HT-29 (cell line): ENCODE measurements around the gene SYT11. TPM values are rescaled to one million over a fixed set of nuclear protein-coding genes. Genes with fewer than 3 reads are reported as not detected.
"Not testable (repeated sequence)": the region's sequence is repeated elsewhere in the genome, so short reads cannot be mapped to it uniquely, and the experiment has no call there.

ENCODE experiments used
- DNase-seq: peaks from one replicate; pipeline ENCODE4 v3.0.0-alpha.2; 2015; ENCODE audit warnings: low spot score
- total RNA-seq: library from RNA; depleted of rRNA; stranded (reverse); fragments of >200 nt; shearing (Covaris generic); gene quantifications from 2 replicates; pipeline ENCODE4 v1.2.3, GENCODE V29; 2014

The SYT11 gene
- total RNA-seq, 1 experiment from 2014 or later, result not detected

DNA sequence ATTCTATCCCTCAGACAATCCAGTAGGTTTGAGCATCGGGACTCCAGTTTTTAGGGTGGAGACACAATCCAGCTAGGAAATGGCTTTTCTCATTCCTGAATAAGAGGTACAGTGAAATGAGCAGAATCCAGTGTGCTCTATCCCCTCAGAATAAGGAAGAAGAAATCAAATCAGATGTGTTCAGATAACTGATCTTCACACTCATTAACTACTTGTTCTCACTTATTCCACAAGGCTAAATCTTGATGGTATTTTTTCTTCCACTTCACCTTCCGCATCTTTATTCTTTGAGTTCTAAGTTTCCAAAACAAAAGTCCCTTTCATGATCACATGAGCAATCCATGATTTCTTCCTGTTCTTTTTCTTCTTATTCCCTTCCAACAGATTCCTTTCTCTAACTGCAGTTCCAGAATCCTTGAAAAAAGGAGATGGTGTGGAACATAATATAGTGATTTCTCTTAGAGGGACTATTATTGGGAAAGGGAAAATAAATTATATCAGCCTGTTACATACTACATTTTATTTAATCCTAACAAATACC lies 1.7 kb downstream of the SYT11 start:
- DNase-seq, result no peak

DNA sequence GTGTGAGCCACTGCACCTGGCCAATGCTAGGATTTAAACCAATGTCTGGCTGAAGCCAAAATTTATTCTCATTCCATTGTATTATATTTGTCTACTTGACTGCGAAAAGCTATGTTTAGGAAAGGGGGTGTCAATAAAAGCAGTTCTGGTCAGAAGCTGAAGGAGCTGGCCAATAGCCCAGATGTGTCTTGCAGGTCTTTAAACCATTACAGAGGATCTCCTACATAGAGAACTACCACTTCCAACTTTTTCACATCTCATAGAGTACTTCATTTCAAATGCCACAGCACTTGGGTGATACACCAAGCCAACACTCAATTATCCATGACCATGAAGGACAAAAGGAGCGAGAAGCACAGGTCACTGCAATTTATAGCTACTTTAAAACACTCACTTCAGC lies 2.5 kb downstream of the SYT11 start:
- DNase-seq, result no peak

DNA sequence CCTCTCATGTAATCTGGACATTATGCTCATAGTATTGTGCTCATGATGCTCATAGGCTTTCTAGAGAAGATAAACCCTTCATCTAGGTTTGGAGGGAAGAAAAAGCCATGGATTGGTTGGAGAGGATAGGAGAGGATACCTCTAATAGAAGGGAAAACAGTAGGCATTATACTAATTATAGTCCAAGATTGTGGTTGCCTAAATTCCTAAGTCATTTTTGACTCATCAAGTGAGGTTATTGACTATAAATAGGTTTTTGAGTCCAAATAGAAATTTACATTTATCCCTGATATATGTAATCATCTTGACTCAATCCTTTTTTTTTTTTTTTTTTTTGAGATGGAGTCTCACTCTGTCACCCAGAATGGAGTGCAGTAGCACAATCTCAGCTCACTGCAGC lies 5.0 kb downstream of the SYT11 start:
- no peak for DNase-seq

DNA sequence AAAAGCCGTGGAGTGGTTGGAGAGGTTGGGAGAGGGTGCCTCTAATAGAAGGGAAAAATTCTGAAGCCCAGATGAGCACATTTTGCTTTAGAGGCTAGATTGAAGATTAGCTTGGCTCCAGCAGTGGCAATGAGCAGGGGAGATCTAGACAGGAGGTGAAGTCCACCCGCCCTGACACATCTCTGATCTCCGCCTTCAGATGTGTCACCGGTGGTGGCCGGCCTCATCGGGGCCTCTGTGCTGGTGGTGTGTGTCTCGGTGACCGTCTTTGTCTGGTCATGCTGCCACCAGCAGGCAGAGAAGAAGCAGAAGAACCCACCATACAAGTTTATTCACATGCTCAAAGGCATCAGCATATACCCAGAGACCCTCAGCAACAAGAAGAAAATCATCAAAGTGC lies 8.4 kb downstream of the SYT11 start:
- no peak for DNase-seq

DNA sequence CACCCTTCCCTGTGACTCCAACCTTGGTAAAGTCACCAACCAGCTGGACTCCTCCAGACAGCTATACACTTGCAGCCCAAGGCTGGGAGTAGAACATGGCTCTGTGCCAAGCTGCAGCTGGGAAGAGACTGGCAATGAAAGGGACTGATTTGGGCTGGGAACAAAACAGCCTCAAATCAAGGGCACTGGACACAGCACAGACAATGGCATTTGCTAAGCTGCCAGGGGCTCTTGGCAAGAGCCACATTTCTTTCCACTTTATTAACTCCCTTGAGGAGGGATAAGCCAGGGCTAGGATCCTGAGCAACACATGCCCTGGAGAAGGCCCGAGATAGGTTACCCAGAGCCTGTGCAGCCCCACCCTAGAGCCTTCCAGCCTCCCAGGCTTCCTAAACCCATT lies 12.0 kb downstream of the SYT11 start:
- no peak for DNase-seq

DNA sequence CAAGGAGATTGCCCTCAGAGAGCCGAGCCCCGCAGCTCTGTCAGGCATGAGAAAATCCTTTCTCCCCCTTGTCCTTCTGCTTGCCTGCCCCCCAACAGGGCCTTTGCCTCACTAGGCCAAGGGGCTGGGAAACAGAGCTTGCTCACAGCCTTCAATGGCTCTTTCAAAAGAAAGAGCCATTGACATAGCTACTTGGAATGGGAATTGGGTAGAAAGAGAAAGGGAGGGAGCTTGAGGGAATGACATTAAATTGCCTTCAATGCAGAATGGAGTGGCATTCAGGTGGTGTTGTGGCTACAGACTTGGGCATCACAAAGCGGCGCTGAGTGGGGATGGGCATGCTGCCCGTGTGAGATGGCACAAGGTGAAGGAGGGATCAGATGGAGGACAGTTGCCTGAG lies 13.2 kb downstream of the SYT11 start:
- DNase-seq, result no peak

DNA sequence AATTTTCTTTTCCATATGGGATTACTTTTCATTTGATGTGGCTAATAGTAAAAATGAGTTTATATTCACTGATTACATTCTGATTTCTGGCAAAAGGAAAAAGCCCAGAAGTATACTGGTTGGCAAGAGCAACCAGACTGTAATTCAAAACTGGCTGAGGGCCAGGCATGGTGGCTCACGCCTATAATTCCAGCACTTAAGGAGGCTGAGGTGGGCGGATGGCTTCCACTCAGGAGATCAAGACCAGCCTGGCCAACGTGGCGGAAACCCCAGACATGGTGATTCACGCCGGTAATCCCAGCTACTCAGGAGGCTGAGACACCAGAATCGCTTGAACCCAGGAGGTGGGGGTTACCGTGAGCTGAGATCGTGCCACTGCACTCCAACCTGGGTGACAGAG lies 14.5 kb downstream of the SYT11 start:
- DNase-seq, result peak; percentile 22

DNA sequence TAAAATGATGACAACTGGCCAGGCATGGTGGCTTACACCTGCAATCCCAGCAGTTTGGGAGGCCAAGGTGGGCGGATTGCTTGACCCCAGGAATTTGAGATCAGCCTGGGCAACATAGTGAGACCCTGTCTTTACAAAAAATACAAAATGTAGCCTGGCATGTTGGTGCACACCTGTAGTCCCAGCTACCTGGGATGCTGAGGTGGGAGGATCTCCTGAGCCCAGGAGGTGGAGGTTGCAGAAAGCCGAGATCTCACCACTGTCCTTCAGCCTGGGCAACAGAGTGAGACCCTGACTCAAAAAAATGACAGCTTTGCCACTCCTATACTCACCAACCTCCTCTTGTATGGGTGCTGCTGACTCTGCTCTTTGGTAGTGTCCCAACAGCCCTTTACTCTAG lies 18.6 kb downstream of the SYT11 start:
- no peak for DNase-seq

DNA sequence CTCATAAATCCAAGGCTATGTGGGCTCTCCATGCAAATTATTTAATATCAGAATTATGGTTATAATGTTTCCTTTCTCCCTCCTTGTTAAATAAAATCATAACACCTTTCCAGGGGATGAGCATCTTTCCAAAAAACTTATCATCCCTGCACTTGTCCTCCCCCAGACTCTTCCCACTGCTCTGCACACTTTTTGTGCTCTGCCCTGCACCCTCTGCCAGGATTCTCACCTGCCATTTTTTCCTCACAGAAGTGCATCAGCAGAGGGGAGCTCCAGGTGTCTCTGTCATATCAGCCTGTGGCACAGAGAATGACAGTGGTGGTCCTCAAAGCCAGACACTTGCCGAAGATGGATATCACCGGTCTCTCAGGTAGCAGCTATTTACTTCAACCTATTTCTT lies 20.9 kb downstream of the SYT11 start:
- no peak for DNase-seq

DNA sequence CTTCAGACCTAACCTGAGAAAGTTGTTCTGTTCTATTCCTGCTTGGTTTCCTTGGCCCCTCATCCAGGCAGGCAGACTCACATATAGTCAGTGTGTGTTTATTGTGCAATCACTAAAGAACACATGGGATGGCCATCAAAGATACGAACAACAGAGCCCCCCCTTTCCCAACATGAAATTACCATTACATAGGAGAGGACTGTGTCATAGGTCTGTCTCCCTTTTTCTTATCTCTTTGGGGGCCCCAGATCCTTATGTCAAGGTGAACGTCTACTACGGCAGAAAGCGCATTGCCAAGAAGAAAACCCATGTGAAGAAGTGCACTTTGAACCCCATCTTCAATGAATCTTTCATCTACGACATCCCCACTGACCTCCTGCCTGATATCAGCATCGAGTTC lies 21.6 kb downstream of the SYT11 start:
- no peak for DNase-seq

DNA sequence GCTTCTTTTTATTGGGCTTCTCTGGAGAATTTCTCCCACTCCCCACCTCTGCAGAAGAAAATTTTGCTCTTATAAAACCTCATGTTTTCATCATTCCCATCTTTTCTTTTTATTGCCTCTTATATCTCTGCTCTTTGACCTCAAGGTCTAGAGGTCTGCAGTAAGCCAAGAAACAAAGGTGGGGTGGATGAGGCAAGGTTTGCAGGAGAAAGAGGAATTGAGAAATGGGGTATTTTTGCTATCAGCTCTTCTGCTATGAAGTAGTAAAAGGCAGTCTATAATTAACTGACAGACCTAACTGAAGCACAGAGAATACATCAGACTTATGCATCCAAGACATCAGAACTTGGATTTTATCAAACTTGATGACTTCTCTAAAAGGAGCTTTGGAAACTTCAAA lies 22.9 kb downstream of the SYT11 start:
- DNase-seq, result no peak

DNA sequence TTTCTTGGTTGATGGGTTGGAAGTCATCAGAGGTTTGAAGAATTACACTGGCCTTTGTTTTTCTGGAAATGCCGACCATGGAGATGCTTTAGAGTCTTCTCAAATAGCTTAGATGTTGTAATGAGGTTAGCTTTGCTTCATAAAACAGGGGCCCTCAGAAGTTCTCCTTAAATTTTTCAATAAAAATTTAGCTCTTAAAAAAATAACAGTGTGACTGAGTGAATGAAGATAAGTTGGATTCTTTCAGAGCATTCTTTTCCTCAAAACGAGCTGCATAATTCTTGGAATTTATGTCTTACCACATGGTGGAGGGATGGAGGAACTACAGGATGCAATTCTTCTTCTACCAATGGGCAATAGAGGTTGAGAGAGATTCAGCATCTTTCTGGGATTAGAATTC lies 23.4 kb downstream of the SYT11 start:
- DNase-seq, result no peak

DNA sequence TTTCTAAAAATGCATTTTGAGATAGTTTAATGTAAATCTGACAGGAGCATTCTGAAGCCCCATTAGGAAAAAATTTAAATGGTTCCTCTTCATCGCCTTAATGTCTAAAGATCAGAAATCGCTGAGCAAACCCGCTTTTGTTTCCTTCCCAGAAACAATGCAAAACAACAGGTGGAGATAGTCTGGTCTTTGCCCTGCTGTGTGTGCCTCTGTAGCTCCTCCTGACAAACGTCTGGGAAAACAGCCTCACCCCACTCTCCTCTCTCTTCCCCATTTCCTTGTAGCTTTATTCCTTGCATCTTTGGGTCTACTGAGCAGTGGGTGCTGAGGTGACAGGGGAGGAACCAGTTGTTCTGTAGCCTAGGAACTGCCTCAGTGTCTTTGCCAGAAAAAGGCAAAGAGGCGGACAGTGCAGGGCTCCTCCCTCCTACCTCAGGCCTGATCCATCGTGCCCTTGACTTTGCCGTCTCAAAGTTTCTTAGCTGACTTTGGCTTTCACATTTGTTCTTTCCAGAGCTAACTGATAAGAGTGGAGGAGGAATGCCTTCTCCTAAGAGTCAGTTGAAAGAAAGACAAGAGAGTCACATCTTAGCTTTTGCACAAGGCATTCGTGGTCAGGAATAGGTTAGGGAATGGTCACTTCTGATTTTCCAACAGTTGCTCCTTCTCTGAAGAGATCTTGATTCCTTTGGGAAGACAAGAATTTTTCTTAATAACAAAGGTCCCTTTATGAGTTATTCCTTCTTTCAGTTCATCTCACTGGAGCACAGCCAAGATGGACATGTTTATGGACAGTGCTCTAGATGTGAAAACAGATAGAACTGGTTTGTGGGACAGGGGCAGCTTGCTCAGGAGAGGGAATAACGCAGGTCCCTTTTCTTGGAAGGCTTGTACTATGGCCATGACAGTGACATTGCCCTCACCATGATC lies 24.9 kb downstream of the SYT11 start:
- no peak for DNase-seq

DNA sequence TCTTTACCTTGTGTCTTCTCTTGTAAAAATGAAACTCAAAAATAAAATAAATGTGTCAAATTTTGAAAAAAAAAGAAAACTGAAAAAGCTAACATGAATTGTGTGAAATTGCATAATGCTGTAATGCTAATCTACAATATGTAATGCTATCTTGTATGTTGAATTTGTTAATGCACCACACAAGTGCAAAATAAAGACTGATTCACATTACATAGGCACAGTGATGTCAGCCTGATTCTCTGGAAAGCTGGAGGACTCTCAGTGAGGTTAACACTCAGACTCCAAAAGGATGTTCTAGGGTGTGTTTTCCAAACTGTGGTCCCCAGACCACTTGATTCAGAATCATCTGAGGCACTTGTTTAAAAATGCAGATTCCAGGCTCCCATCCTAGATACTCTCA lies 25.6 kb downstream of the SYT11 start:
- no peak for DNase-seq

DNA sequence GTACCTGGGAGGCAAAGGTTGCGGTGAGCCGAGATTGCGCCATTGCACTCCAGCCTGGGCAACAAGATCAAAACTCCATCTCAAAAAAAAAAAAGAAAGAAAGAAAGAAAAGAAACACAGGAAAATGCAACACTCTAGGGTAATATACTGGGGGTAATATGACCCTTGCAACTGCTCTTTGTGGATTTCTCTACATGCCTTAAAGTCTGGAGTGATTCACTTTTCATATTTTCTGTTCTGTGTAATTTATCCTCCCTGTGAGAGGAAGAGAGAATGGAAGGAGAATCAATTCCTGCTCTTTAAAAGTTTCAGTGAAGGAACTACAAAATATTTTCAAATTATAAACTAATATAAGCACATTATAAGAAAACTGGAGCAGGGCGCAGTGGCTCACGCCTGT lies 29.1 kb downstream of the SYT11 start:
- no peak for DNase-seq

DNA sequence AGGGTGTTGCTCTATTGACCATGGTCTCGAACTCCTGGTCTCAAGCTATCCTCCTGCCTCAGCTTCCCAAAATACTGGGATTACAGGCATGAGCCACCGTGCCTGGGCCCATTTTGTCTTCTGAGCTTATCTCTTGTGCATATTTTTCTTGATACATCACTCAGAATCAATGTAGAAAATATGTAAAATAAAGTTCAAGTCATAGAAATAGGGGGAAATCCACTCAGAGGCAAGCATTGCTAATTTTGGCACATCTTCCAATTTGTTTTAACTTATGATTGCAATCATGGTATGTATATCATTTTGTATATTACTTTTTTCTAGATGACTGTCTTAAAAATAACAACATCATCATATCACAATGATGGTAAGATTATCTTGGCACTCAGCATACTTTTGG lies 30.2 kb downstream of the SYT11 start:
- DNase-seq, result no peak

DNA sequence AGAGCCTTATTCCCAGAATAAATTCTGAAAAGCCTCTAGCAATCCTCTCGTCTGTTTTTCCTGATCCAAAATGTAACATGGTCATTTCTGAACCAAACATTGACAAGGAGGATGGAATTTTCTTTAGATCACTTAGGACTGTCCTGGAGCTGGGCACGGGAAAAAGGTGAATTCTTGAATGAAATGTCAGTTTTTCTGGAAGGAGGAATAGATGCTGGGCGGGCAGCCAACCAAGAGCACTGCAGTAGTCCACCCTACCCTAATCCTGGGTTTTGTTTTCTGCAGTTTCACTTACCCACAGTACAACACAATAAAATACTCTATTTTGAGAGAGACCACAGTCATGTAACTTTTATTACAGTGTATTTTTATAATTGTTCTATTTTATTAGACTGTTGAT lies 30.9 kb downstream of the SYT11 start:
- DNase-seq, result no peak

DNA sequence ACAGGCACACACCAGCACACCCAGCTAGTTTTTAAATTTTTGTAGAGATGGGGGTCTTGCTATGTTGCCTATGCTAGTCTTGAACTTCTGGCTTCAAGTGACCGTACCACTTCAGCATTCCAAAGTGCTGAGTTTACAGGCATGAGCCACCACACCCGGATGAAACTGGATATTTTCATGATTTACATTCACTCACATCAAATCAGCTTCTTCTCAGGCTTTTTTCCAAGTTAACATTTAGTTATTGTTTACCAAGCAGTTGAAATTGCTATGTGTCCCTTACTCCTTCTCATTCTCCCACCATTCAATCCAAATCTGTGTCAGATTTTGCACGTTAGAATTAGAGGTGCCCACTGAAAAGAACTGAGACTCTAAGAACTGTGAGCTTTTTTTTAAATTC lies 33.4 kb downstream of the SYT11 start:
- no peak for DNase-seq

DNA sequence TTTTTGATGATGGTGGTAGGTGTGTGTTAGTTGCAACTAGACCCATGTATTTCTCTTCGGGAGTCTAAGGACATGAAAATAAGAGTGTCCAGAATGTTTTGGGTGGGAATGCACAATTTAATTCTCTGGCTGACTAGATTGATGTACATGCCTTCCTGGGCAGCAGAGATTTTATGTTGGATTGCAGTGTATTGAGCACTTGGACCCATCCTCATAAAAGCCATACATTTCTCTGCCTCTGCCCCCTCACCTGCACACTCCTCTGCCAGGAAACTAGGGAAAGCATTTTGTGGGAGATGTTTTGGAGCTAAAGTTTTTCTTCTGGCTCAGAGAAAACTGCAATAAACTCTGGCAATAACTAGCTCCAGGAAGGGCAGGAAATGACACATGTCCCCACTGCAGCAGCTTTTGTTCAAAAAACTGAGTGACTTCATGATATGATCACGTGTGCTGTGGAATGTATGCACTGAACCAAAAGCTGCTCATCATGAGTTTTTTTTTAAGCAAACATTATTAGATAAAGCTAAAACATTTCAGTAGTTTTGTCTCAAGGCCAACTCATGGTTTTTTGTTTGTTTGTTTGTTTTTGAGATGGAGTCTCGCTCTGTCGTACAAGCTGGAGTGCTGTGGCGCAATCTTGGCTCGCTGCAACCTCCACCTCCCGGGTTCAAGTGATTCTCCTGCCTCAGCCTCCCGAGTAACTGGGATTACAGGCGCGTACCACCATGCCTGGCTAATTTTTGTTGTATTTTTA lies 34.2 kb downstream of the SYT11 start:
- DNase-seq, result no peak

DNA sequence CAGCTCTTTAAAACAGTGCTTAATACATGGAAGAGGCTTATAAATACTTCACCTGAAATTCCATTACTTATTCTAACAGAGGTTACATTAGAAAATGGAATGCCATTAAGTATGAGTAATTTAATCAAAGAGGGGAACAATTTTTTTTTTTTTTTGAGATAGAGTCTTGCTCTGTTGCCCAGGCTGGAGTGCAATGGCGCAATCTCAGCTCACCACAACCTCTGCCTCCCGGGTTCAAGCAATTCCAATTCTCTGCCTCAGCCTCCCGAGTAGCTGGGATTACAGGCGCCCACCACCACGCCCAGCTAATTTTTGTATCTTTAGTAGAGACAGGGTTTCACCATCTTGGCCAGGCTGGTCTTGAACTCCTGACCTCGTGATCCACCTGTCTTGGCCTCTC lies 36.2 kb downstream of the SYT11 start:
- DNase-seq, result not testable (repeated sequence)

DNA sequence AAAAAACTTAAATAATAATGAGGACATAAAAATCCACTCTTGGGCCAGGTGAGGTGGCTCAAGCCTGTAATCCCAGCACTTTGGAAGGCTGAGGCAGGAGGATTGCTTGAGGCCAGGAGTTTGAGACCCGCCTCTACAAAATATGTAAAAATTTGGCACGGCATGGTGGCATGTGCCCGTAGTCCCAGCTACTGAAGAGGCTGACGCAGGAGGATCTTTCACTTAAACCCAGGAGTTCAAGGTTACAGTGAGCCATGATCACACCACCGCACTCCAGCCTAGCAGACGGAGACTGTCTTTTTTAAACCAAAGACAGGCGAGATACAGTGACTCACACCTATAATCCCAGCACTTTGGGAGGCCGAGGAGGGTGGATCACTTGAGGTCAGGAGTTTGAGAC lies 37.1 kb downstream of the SYT11 start:
- not testable (repeated sequence) for DNase-seq

DNA sequence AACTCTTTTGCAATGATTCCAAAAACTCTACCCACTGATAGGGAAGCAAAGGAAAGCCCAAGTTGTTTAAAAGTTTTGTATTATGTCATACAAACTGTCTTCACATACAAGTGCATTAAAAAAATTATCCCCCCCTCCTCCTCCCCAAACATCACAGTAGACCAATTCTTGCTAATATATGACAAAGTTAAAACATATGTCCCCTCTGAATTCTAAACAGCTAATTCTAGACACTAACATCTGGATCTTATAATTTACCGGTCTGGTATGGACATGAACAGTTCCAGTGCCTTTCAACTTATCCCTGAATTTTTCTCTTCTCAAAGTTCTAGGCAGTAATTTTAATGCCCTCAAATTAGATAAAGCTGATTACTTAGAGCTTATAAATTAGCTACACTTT lies 38.4 kb downstream of the SYT11 start:
- no peak for DNase-seq

DNA sequence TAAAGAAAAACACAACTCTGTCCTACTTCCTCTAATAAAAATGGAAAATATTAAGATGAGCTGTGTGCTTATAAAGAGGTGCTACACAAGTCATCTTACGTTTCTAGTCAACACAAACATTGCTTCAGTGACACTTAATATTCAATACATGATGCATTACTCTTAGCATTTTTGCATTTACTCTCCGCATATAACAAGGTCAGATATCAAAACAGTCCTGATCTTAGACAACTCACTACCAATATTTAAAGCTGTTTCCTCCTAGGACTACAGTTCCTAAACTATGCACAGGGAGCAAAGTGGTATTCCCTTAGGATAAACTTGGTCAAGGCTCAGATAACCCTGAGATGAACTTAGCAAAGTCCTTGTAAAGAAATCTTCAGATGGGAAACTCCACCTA lies 39.5 kb downstream of the SYT11 start:
- DNase-seq, result no peak
